HepG2 (cell line): ENCODE measurements around the gene C9orf78. TPM values are rescaled to one million over a fixed set of nuclear protein-coding genes. Genes with fewer than 3 reads are reported as not detected.

Experiments used
- ATAC-seq: fragments of 200-7000 bp; cut with Tn5 transposase; 3 replicates; pipeline ENCODE4 v1.9.1; 2020; ENCODE audit warnings: mild to moderate bottlenecking, moderate library complexity
- BruUV-seq: library from RNA; stranded (reverse); fragments of 400-500 nt; replicated peaks from 2 replicates; lab custom pipeline; 2021; lab: Mats Ljungman, UMichigan
- CTCF ChIA-PET: fragments of 300-600 bp; formaldehyde crosslinking; extraction: SDS; loops from one replicate; lab custom pipeline; 2021; ENCODE audit warnings: low total read pairs, inconsistent platforms, low intra/inter-chr PET ratio; lab: Yijun Ruan, JAX
- POLR2A ChIA-PET: fragments of 350-600 bp; sonication (Branson Sonifier 250); formaldehyde crosslinking; loops from one replicate; lab custom pipeline; 2020; ENCODE audit warnings: antibody characterized with exemption, inconsistent platforms; lab: Yijun Ruan, JAX
- DNase-seq: peaks from one replicate; pipeline ENCODE4 v3.0.0-alpha.2; 2015; ENCODE audit warnings: low spot score
- FAIRE-seq: peaks from 3 replicates; lab custom pipeline; 2011; peaks lifted over from hg19 to GRCh38; lab: Jason Lieb, UNC
- H2AFZ ChIP-seq: one replicate; pipeline ENCODE4 v1.6.1; 2011; ENCODE audit warnings: low read length, inconsistent platforms
- H3K27ac ChIP-seq: fragments of 300-600 bp; 3 replicates; pipeline ENCODE4 v1.8.0; 2011; ENCODE audit warnings: mixed run types, mild to moderate bottlenecking, mixed read lengths, low read length, inconsistent platforms; ENCODE audit not compliant: insufficient read depth; ENCODE audit errors: extremely low read length
- H3K27me3 ChIP-seq, 2 experiments: fragments of 200-600 bp in 1 of 2; 2 replicates in 1 of 2; 3 replicates in 1 of 2; pipeline versions ENCODE4 v1.6.0 to v1.8.0; 2011; ENCODE audit warnings: low read length in 2 of 2, mild to moderate bottlenecking in 2 of 2, moderate library complexity in 2 of 2, inconsistent platforms in 1 of 2; ENCODE audit not compliant: insufficient read depth in 2 of 2, control insufficient read depth in 1 of 2
- H3K36me3 ChIP-seq, 2 experiments: fragments of 200-600 bp in 1 of 2; replicated peaks in 1 of 2; 2 replicates in 1 of 2; 3 replicates in 1 of 2; pipeline versions ENCODE4 v1.5.1 to v1.8.0; 2011; ENCODE audit warnings: low read length in 2 of 2, inconsistent platforms in 1 of 2; ENCODE audit not compliant: insufficient read depth in 2 of 2, control insufficient read depth in 1 of 2
- H3K4me1 ChIP-seq: 2 replicates; pipeline ENCODE4 v1.5.1; 2012; ENCODE audit warnings: low read length, inconsistent platforms; ENCODE audit not compliant: insufficient read depth
- H3K4me2 ChIP-seq: 2 replicates; pipeline ENCODE4 v1.6.0; 2011; ENCODE audit warnings: low read depth, low read length, inconsistent platforms
- H3K4me3 ChIP-seq, 3 experiments: fragments of 200-600 bp in 1 of 3; sonication (generic), shearing (Covaris generic) in 1 of 3; replicated peaks in 1 of 3; 2 replicates each; pipeline ENCODE4 v1.5.1; 2011 to 2016; ENCODE audit warnings: low read length in 3 of 3, inconsistent platforms in 2 of 3, low read depth in 2 of 3, mild to moderate bottlenecking in 2 of 3, control low read depth in 1 of 3, mixed read lengths in 1 of 3; ENCODE audit not compliant: insufficient read depth in 1 of 3
- H3K79me2 ChIP-seq: one replicate; pipeline ENCODE4 v1.6.1; 2011; ENCODE audit warnings: low read length, inconsistent platforms; ENCODE audit not compliant: insufficient read depth
- H3K9ac ChIP-seq: 2 replicates; pipeline ENCODE4 v1.6.0; 2011; ENCODE audit warnings: mild to moderate bottlenecking, low read depth, low read length, inconsistent platforms; ENCODE audit not compliant: insufficient read depth
- H3K9me3 ChIP-seq: 2 replicates; pipeline ENCODE4 v1.5.1; 2012; ENCODE audit warnings: mild to moderate bottlenecking, low read length
- H4K20me1 ChIP-seq: 2 replicates; pipeline ENCODE4 v1.6.0; 2011; ENCODE audit warnings: inconsistent platforms, mild to moderate bottlenecking, low read length, moderate library complexity; ENCODE audit not compliant: insufficient read depth
- CBX1 ChIP-seq: IDR thresholded peaks from one replicate; pipeline ENCODE4 v1.6.1; 2016; ENCODE audit warnings: antibody characterized with exemption, low read depth
- HDAC2 ChIP-seq: sonication (generic); formaldehyde crosslinking; IDR thresholded peaks from 2 replicates; pipeline ENCODE4 v1.4.0; 2020; ENCODE audit warnings: missing genetic modification reagents
- HOXA9 ChIP-seq: sonication (generic); formaldehyde crosslinking; IDR thresholded peaks from 2 replicates; pipeline ENCODE4 v1.8.1; 2022; ENCODE audit warnings: missing genetic modification reagents, mild to moderate bottlenecking, moderate library complexity, borderline replicate concordance
- NR3C1 ChIP-seq: sonication (generic); formaldehyde crosslinking; IDR thresholded peaks from 2 replicates; pipeline ENCODE4 v1.4.0; 2020; ENCODE audit warnings: missing genetic modification reagents
- ZNF768 ChIP-seq: sonication (generic); formaldehyde crosslinking; IDR thresholded peaks from 2 replicates; pipeline ENCODE4 v1.4.0; 2020; ENCODE audit warnings: missing genetic modification reagents
- WGBS: methylation state at CpG from one replicate; pipeline ENCODE4 v1.1.6; 2017; ENCODE audit warnings: low lambda C conversion rate; 5-methylcytosine and 5-hydroxymethylcytosine counted together
- in situ Hi-C: cut with HindIII; loops from 2 replicates; pipeline ENCODE4 v1.10.0; 2017; ENCODE audit warnings: low pct_unique_long_range_greater_than_20kb; ENCODE audit not compliant: extremely low pct_ligation_motif_present
- intact Hi-C: fragments of 100-400 bp; cut with micrococcal nuclease; formaldehyde crosslinking; loops from one replicate; pipeline ENCODE4 v1.10.0; 2022; ENCODE audit not compliant: unreplicated experiment
- polyA plus RNA-seq, 8 experiments: library from polyadenylated mRNA; depleted of rRNA in 3 of 8; stranded (reverse) in 7 of 8; unstranded in 1 of 8; fragments of >200 nt; fragmentation: Illumina TruSeq in 4 of 8; extraction: Trizol in 4 of 8; gene quantifications; 2 replicates each; pipeline versions ENCODE4 v1.2.1 to v1.2.3, GENCODE V29; 2011 to 2016; ENCODE audit warnings: low read depth in 4 of 8, missing spikeins in 1 of 8, mixed read lengths in 1 of 8; ENCODE audit not compliant: insufficient read depth in 1 of 8
- total RNA-seq, 5 experiments: library from RNA; depleted of rRNA; stranded (reverse); fragments of >200 nt; fragmentation: Illumina TruSeq; extraction: Trizol; gene quantifications; 2 replicates each; pipeline ENCODE4 v1.2.3, GENCODE V29; 2016; ENCODE audit warnings: low read depth in 1 of 5
- TF ChIP-seq, protein P1 (sequence below): IDR thresholded peaks from 2 replicates; pipeline ENCODE4 v1.6.1; 2018; ENCODE audit warnings: missing genetic modification reagents
- TF ChIP-seq, protein P2 (sequence below): sonication (generic); IDR thresholded peaks from 2 replicates; pipeline ENCODE4 v1.6.1; 2016; ENCODE audit warnings: low read depth, borderline replicate concordance
- TF ChIP-seq, protein P3 (sequence below): sonication (generic); formaldehyde crosslinking; IDR thresholded peaks from 2 replicates; pipeline ENCODE4 v1.4.0; 2020; ENCODE audit warnings: missing genetic modification reagents

Gene C9orf78
- total and polyA plus RNA-seq, 2 of the 13 experiments (the other 11 are each of a cell fraction or from before 2014, with no cell fraction given): 18.4 to 35.5 TPM

DNA sequence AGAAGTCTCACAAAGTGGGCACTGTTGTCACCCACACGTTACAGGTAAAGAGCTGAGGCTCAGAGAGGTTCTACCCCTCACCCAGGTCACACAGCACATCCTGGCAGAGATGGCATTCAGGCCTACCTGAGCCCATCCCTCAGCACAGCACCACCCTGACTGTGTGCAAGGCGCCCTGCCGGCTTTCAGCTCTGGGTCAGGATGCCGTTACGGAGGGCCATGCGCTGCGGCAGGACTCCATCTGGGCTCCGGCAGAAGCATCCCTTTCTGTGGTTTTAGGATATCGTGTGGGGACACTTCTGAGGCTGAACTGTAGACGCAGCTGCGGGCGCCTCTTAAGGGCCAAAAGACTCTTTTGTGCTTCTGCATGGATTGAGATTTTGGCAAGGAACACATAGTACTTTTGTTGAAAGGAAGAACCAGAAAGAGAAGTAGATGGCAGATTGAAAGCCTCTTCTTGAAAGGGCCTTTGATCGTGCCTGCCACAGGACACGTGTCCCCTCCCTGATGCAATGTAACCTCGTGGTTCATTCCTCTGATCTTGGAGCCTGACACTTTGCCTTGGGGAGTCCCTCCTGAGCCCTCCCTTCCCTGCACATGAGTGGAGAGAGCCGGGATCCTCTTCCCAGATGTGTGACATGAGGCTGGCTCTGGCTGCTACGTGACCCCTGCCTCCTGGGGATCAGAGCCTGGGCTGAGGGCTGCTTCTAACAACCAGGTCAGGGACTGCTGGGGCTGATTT is 31.5 kb upstream of the C9orf78 start:
- FAIRE-seq (no peak), DNase-seq (no peak), ATAC-seq (no peak)
- no peaks in the 10 kb centered on the region for H3K27me3 ChIP-seq
- H2AFZ ChIP-seq: no peak overlapping the region
- POLR2A ChIA-PET: no interaction called here
- no peak overlapping the region for H3K27ac ChIP-seq
- H3K4me1 ChIP-seq: no peaks in the 10 kb centered on the region
- in situ Hi-C loops (no loop called here), intact Hi-C loops (no loop called here)
- CTCF ChIA-PET: no interaction called here
- no peak overlapping the region for H3K4me2 ChIP-seq
- 96% methylated on average over 9 of the region's 17 CpGs for WGBS
- no peaks in the 10 kb centered on the region for H4K20me1 ChIP-seq
- no peaks in the 10 kb centered on the region for H3K79me2 ChIP-seq
- H3K36me3 ChIP-seq: peaks cover 0 to 3% of the 10 kb centered on the region in 2 experiments; a peak in 1 of 5 replicates
- H3K9me3 ChIP-seq: no peaks in the 10 kb centered on the region
- no peak overlapping the region for H3K4me3 ChIP-seq
- TF ChIP-seq ZNF768 (CRISPR knock-in tag): peak; percentile 90
- TF ChIP-seq, protein P1, sequence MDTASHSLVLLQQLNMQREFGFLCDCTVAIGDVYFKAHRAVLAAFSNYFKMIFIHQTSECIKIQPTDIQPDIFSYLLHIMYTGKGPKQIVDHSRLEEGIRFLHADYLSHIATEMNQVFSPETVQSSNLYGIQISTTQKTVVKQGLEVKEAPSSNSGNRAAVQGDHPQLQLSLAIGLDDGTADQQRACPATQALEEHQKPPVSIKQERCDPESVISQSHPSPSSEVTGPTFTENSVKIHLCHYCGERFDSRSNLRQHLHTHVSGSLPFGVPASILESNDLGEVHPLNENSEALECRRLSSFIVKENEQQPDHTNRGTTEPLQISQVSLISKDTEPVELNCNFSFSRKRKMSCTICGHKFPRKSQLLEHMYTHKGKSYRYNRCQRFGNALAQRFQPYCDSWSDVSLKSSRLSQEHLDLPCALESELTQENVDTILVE (CRISPR knock-in tag): no peak
- no peak overlapping the region for H3K9ac ChIP-seq
- BruUV-seq: no TSS peak

DNA sequence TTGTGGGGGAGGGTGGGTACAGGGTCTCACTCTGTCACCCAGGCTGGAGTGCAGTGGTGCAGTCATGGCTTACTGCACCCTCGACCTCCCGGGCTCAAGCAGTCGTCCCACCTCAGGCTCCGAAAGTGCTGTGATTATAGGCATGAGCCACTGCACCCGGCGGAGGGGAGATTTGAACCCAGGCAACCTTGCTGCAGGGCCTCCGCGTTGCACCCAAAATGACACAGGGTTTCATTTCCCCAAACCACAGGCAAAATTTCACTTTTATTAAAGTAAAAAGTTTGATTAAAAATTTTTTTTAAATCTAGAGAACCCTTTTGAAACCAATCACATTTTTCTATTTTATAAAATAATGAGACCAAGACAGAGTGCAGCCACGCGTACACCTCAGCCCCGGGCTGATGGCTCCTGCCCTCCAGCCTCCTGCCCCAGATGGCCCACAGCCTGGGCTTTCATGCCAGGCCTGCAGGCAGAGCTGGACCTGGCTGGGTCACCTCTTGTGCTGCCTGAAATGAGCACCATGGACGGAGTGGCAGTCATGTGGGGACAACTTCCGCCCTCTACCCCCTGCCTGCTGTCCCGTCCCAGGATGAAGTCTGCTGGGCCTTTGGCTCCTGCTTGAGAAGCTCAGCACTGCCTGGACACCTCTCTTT is 30.7 kb upstream of the C9orf78 start:
- ChIA-PET POLR2A (no interaction called here), CTCF (no interaction called here)
- WGBS: 94% methylated on average over 7 of the region's 14 CpGs
- peaks cover 2 to 3% of the 10 kb centered on the region in 2 experiments; a peak in 1 of 5 replicates for H3K36me3 ChIP-seq
- no TSS peak for BruUV-seq
- H3K27me3 ChIP-seq: no peaks in the 10 kb centered on the region
- intact Hi-C loops: no loop called here
- H3K9me3 ChIP-seq: no peaks in the 10 kb centered on the region
- ATAC-seq (no peak), FAIRE-seq (no peak), DNase-seq (no peak)
- H3K4me2 ChIP-seq: no peak overlapping the region
- no peaks in the 10 kb centered on the region for H3K4me1 ChIP-seq
- in situ Hi-C loops: no loop called here
- no peak overlapping the region for H2AFZ ChIP-seq
- H3K27ac ChIP-seq: no peak overlapping the region
- H4K20me1 ChIP-seq: no peaks in the 10 kb centered on the region
- H3K4me3 ChIP-seq: no peak overlapping the region
- H3K9ac ChIP-seq: no peak overlapping the region
- no peaks in the 10 kb centered on the region for H3K79me2 ChIP-seq
- no peak for TF ChIP-seq HOXA9
- TF ChIP-seq CBX1: no peak
- TF ChIP-seq, protein P2, sequence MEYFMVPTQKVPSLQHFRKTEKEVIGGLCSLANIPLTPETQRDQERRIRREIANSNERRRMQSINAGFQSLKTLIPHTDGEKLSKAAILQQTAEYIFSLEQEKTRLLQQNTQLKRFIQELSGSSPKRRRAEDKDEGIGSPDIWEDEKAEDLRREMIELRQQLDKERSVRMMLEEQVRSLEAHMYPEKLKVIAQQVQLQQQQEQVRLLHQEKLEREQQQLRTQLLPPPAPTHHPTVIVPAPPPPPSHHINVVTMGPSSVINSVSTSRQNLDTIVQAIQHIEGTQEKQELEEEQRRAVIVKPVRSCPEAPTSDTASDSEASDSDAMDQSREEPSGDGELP: no peak
- TF ChIP-seq, protein P3, sequence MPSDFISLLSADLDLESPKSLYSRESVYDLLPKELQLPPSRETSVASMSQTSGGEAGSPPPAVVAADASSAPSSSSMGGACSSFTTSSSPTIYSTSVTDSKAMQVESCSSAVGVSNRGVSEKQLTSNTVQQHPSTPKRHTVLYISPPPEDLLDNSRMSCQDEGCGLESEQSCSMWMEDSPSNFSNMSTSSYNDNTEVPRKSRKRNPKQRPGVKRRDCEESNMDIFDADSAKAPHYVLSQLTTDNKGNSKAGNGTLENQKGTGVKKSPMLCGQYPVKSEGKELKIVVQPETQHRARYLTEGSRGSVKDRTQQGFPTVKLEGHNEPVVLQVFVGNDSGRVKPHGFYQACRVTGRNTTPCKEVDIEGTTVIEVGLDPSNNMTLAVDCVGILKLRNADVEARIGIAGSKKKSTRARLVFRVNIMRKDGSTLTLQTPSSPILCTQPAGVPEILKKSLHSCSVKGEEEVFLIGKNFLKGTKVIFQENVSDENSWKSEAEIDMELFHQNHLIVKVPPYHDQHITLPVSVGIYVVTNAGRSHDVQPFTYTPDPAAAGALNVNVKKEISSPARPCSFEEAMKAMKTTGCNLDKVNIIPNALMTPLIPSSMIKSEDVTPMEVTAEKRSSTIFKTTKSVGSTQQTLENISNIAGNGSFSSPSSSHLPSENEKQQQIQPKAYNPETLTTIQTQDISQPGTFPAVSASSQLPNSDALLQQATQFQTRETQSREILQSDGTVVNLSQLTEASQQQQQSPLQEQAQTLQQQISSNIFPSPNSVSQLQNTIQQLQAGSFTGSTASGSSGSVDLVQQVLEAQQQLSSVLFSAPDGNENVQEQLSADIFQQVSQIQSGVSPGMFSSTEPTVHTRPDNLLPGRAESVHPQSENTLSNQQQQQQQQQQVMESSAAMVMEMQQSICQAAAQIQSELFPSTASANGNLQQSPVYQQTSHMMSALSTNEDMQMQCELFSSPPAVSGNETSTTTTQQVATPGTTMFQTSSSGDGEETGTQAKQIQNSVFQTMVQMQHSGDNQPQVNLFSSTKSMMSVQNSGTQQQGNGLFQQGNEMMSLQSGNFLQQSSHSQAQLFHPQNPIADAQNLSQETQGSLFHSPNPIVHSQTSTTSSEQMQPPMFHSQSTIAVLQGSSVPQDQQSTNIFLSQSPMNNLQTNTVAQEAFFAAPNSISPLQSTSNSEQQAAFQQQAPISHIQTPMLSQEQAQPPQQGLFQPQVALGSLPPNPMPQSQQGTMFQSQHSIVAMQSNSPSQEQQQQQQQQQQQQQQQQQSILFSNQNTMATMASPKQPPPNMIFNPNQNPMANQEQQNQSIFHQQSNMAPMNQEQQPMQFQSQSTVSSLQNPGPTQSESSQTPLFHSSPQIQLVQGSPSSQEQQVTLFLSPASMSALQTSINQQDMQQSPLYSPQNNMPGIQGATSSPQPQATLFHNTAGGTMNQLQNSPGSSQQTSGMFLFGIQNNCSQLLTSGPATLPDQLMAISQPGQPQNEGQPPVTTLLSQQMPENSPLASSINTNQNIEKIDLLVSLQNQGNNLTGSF (CRISPR knock-in tag): no peak
- no peak for TF ChIP-seq HDAC2 (CRISPR knock-in tag)
- TF ChIP-seq NR3C1 (CRISPR knock-in tag): no peak
